WTC11 (cell line): ENCODE results near the gene RYR3. TPM values are rescaled to one million over a fixed set of nuclear protein-coding genes. Genes with fewer than 3 reads are reported as not detected.

Experiments used
- ATAC-seq: fragments of 200-7000 bp; cut with Tn5 transposase; 2 replicates; pipeline ENCODE4 v1.10.0; 2021; ENCODE audit warnings: mild to moderate bottlenecking, moderate library complexity
- CTCF ChIA-PET: fragments of 300-600 bp; sonication (Branson Sonifier 250); formaldehyde crosslinking; loops from one replicate; lab custom pipeline; 2021; ENCODE audit warnings: antibody characterized with exemption; lab: Charles Lee
- POLR2A ChIA-PET: fragments of 350-600 bp; sonication (Branson Sonifier 250); formaldehyde crosslinking; loops from one replicate; lab custom pipeline; 2021; ENCODE audit warnings: antibody characterized with exemption; lab: Charles Lee
- DNase-seq: peaks from one replicate; pipeline ENCODE4 v3.0.0; 2021; ENCODE audit warnings: low spot score
- H3K27ac Mint-ChIP-seq: 2 replicates; pipeline ENCODE4 v1.8.0; 2021; ENCODE audit warnings: mixed read lengths
- H3K27me3 Mint-ChIP-seq: 2 replicates; pipeline ENCODE4 v1.8.0; 2021; ENCODE audit warnings: low read depth, mild to moderate bottlenecking, moderate library complexity, mixed read lengths
- H3K36me3 Mint-ChIP-seq: 2 replicates; pipeline ENCODE4 v1.8.0; 2021; ENCODE audit warnings: mixed read lengths
- H3K4me1 Mint-ChIP-seq: 2 replicates; pipeline ENCODE4 v1.8.0; 2022; ENCODE audit warnings: mixed read lengths
- H3K4me3 Mint-ChIP-seq: 2 replicates; pipeline ENCODE4 v1.8.0; 2021; ENCODE audit warnings: mild to moderate bottlenecking, moderate library complexity, mixed read lengths
- H3K9me3 Mint-ChIP-seq: 2 replicates; pipeline ENCODE4 v1.8.0; 2021; ENCODE audit warnings: mixed read lengths
- CDX4 ChIP-seq: fragments of 250-450 bp; sonication (Bioruptor Pico); IDR thresholded peaks from 2 replicates; pipeline ENCODE4 v1.9.0; 2021; ENCODE audit warnings: moderate library complexity, mild to moderate bottlenecking, inconsistent platforms, borderline replicate concordance
- ERG ChIP-seq: fragments of 250-450 bp; sonication (Bioruptor Pico); IDR thresholded peaks from 2 replicates; pipeline ENCODE4 v1.8.0; 2021; ENCODE audit warnings: mild to moderate bottlenecking
- ETV6 ChIP-seq: sonication (generic); formaldehyde crosslinking; IDR thresholded peaks from 2 replicates; pipeline ENCODE4 v1.8.1; 2022; ENCODE audit warnings: mild to moderate bottlenecking, missing genetic modification reagents
- FOXK1 ChIP-seq: sonication (generic); formaldehyde crosslinking; IDR thresholded peaks from 2 replicates; pipeline ENCODE4 v1.8.0; 2022; ENCODE audit warnings: mild to moderate bottlenecking, moderate library complexity, missing genetic modification reagents
- FOXP4 ChIP-seq: sonication (generic); formaldehyde crosslinking; IDR thresholded peaks from 2 replicates; pipeline ENCODE4 v1.8.0; 2022; ENCODE audit warnings: mild to moderate bottlenecking, missing genetic modification reagents
- JAZF1 ChIP-seq: fragments of 250-450 bp; sonication (Bioruptor Pico); IDR thresholded peaks from 2 replicates; pipeline ENCODE4 v1.9.0; 2021; ENCODE audit warnings: moderate library complexity, mild to moderate bottlenecking, inconsistent platforms
- JUN ChIP-seq: sonication (generic); formaldehyde crosslinking; IDR thresholded peaks from 2 replicates; pipeline ENCODE4 v1.8.0; 2023; ENCODE audit warnings: mild to moderate bottlenecking, missing genetic modification reagents
- MXD4 ChIP-seq: fragments of 250-450 bp; sonication (Bioruptor Pico); IDR thresholded peaks from 2 replicates; pipeline ENCODE4 v1.8.0; 2021; ENCODE audit warnings: mild to moderate bottlenecking, moderate library complexity, borderline replicate concordance
- MYBL2 ChIP-seq: sonication (generic); formaldehyde crosslinking; IDR thresholded peaks from 2 replicates; pipeline ENCODE4 v1.8.1; 2023; ENCODE audit warnings: mild to moderate bottlenecking, moderate library complexity, missing genetic modification reagents
- NFATC4 ChIP-seq: fragments of 250-450 bp; sonication (Bioruptor Pico); IDR thresholded peaks from 2 replicates; pipeline ENCODE4 v1.9.0; 2021; ENCODE audit warnings: mild to moderate bottlenecking
- NR3C1 ChIP-seq: sonication (generic); formaldehyde crosslinking; conservative IDR thresholded peaks from 2 replicates; pipeline ENCODE4 v1.8.1; 2023; ENCODE audit warnings: low read depth, mild to moderate bottlenecking, missing genetic modification reagents
- OVOL2 ChIP-seq: fragments of 250-450 bp; sonication (Bioruptor Pico); IDR thresholded peaks from 2 replicates; pipeline ENCODE4 v1.9.0; 2021; ENCODE audit warnings: mild to moderate bottlenecking, borderline replicate concordance
- SOX15 ChIP-seq: fragments of 250-450 bp; sonication (Bioruptor Pico); IDR thresholded peaks from 2 replicates; pipeline ENCODE4 v1.9.0; 2021; ENCODE audit warnings: mild to moderate bottlenecking
- STAT6 ChIP-seq: sonication (generic); formaldehyde crosslinking; conservative IDR thresholded peaks from 2 replicates; pipeline ENCODE4 v1.8.1; 2023; ENCODE audit warnings: mild to moderate bottlenecking, low read depth, missing genetic modification reagents, moderate library complexity
- USF1 ChIP-seq: sonication (generic); formaldehyde crosslinking; IDR thresholded peaks from 2 replicates; pipeline ENCODE4 v1.8.0; 2022; ENCODE audit warnings: mild to moderate bottlenecking, missing genetic modification reagents
- ZBTB21 ChIP-seq: sonication (generic); formaldehyde crosslinking; IDR thresholded peaks from 2 replicates; pipeline ENCODE4 v1.8.1; 2023; ENCODE audit warnings: mild to moderate bottlenecking, missing genetic modification reagents, borderline replicate concordance
- ZNF121 ChIP-seq: sonication (generic); formaldehyde crosslinking; IDR thresholded peaks from 2 replicates; pipeline ENCODE4 v1.8.0; 2023; ENCODE audit warnings: missing genetic modification reagents
- ZNF232 ChIP-seq: sonication (generic); formaldehyde crosslinking; IDR thresholded peaks from 2 replicates; pipeline ENCODE4 v1.8.0; 2022; ENCODE audit warnings: mild to moderate bottlenecking, missing genetic modification reagents
- ZNF396 ChIP-seq: fragments of 250-450 bp; sonication (Bioruptor Pico); IDR thresholded peaks from 2 replicates; pipeline ENCODE4 v1.8.0; 2021; ENCODE audit warnings: mild to moderate bottlenecking, moderate library complexity, borderline replicate concordance
- ZNF512 ChIP-seq: sonication (generic); formaldehyde crosslinking; IDR thresholded peaks from 2 replicates; pipeline ENCODE4 v1.8.1; 2022; ENCODE audit warnings: missing genetic modification reagents, borderline replicate concordance
- ZNF671 ChIP-seq: fragments of 250-450 bp; sonication (Bioruptor Pico); IDR thresholded peaks from 2 replicates; pipeline ENCODE4 v1.8.0; 2021; ENCODE audit warnings: mild to moderate bottlenecking
- ZSCAN18 ChIP-seq: fragments of 250-450 bp; sonication (Bioruptor Pico); IDR thresholded peaks from 2 replicates; pipeline ENCODE4 v2.1.2; 2022; ENCODE audit warnings: mild to moderate bottlenecking, moderate library complexity
- total RNA-seq: library from RNA; stranded (reverse); gene quantifications from 3 replicates; pipeline ENCODE4 v1.2.3, GENCODE V29; 2021

The RYR3 gene
- total RNA-seq, 1 experiment from 2014 or later, result 1.4 TPM

- no peak overlapping the region for H3K4me3 Mint-ChIP-seq
- no peaks in the 10 kb centered on the region for H3K9me3 Mint-ChIP-seq
- H3K4me1 Mint-ChIP-seq, result peaks cover 11% of the 10 kb centered on the region
- CTCF ChIA-PET, result no interaction called here
- ATAC-seq (no peak), DNase-seq (no peak)
- no peaks in the 10 kb centered on the region for H3K27me3 Mint-ChIP-seq
- TF ChIP-seq ZNF512 (CRISPR knock-in tag) (no peak), JUN (no peak), SOX15 (CRISPR knock-in tag) (no peak)
- POLR2A ChIA-PET, result no interaction called here
- H3K36me3 Mint-ChIP-seq, result no peaks in the 10 kb centered on the region
- no peak overlapping the region for H3K27ac Mint-ChIP-seq
Observed at GRCh38 chr15:33448151-33448550, 137.4 kb downstream of the RYR3 start.

- H3K27me3 Mint-ChIP-seq, result no peaks in the 10 kb centered on the region
- H3K9me3 Mint-ChIP-seq, result no peaks in the 10 kb centered on the region
- CTCF ChIA-PET, result no interaction called here
- DNase-seq (no peak), ATAC-seq (peak; percentile 32; the same call in 1 of the 2 replicates)
- no peak overlapping the region for H3K27ac Mint-ChIP-seq
- H3K36me3 Mint-ChIP-seq, result no peaks in the 10 kb centered on the region
- H3K4me1 Mint-ChIP-seq, result peaks cover 13% of the 10 kb centered on the region
- H3K4me3 Mint-ChIP-seq, result no peak overlapping the region
- POLR2A ChIA-PET, result interaction anchor here (0.6 kb wide), 1 partner anchor 219 kb away, joined by 4 read pairs; no protein-coding TSS in a partner anchor
- TF ChIP-seq ERG (CRISPR knock-in tag), result no peak
- no peak for TF ChIP-seq ZBTB21
- no peak for TF ChIP-seq MXD4 (CRISPR knock-in tag)
- no peak for TF ChIP-seq USF1
- TF ChIP-seq STAT6 (CRISPR knock-in tag), result no peak
- TF ChIP-seq ZNF671, result no peak
- no peak for TF ChIP-seq CDX4 (CRISPR knock-in tag)
- TF ChIP-seq ZNF121, result no peak
- no peak for TF ChIP-seq NFATC4
- TF ChIP-seq ETV6 (CRISPR knock-in tag), result no peak
- TF ChIP-seq MYBL2, result no peak
- TF ChIP-seq ZNF232 (CRISPR knock-in tag), result no peak
- TF ChIP-seq FOXK1 (CRISPR knock-in tag), result no peak
- TF ChIP-seq OVOL2 (CRISPR knock-in tag), result no peak
- no peak for TF ChIP-seq FOXP4 (CRISPR knock-in tag)
- TF ChIP-seq JAZF1 (CRISPR knock-in tag), result no peak
- no peak for TF ChIP-seq ZSCAN18 (CRISPR knock-in tag)
- TF ChIP-seq ZNF396 (CRISPR knock-in tag), result no peak
- TF ChIP-seq NR3C1 (CRISPR knock-in tag), result no peak
Observed at GRCh38 chr15:33448961-33449606, 138.3 kb downstream of the RYR3 start.
